Caco-2 (cell line): ENCODE measurements around the gene NINJ2. TPM values are rescaled to one million over a fixed set of nuclear protein-coding genes. Genes with fewer than 3 reads are reported as not detected.
"Not testable (repeated sequence)": the region's sequence is repeated elsewhere in the genome, so short reads cannot be mapped to it uniquely, and the experiment has no call there.

Experiments used
- BruUV-seq: library from RNA; stranded (reverse); fragments of 400-500 nt; replicated peaks from 2 replicates; lab custom pipeline; 2021; lab: Mats Ljungman, UMichigan
- CTCF ChIA-PET: fragments of 300-600 bp; sonication (Branson Sonifier 250); formaldehyde crosslinking; loops from one replicate; lab custom pipeline; 2022; ENCODE audit warnings: antibody characterized with exemption; lab: Charles Lee
- POLR2A ChIA-PET: fragments of 300-600 bp; sonication (Branson Sonifier 250); formaldehyde crosslinking; loops from one replicate; lab custom pipeline; 2022; ENCODE audit warnings: antibody characterized with exemption; lab: Charles Lee
- DNase-seq, 2 experiments: peaks; one replicate each; pipeline versions ENCODE4 v3.0.0 to v3.0.0-alpha.2; 2020 to 2022
- H3K27me3 ChIP-seq: replicated peaks from 2 replicates; pipeline ENCODE4 v1.6.0; 2011; ENCODE audit warnings: low read length; ENCODE audit not compliant: control insufficient read depth, insufficient read depth
- H3K36me3 ChIP-seq: 2 replicates; pipeline ENCODE4 v1.5.1; 2011; ENCODE audit warnings: low read length; ENCODE audit not compliant: control insufficient read depth, insufficient read depth
- H3K4me1 ChIP-seq: fragments of 250-450 bp; sonication (Bioruptor Pico); 2 replicates; pipeline ENCODE4 v1.5.1; 2020; ENCODE audit warnings: mild to moderate bottlenecking
- H3K4me3 ChIP-seq: 2 replicates; pipeline ENCODE4 v1.5.1; 2011; ENCODE audit warnings: low read depth, mild to moderate bottlenecking, control low read depth, low read length
- H3K9me3 ChIP-seq: fragments of 250-450 bp; sonication (Bioruptor Pico); 2 replicates; pipeline ENCODE4 v1.5.1; 2020; ENCODE audit warnings: mild to moderate bottlenecking, moderate library complexity
- H3K27ac Mint-ChIP-seq: one replicate; pipeline ENCODE4 v1.8.0; 2022; ENCODE audit warnings: mixed read lengths; ENCODE audit not compliant: unreplicated experiment
- H3K27me3 Mint-ChIP-seq: one replicate; pipeline ENCODE4 v1.8.0; 2022; ENCODE audit warnings: mixed read lengths; ENCODE audit not compliant: insufficient read depth, unreplicated experiment
- H3K36me3 Mint-ChIP-seq: one replicate; pipeline ENCODE4 v1.8.0; 2022; ENCODE audit warnings: mild to moderate bottlenecking, mixed read lengths; ENCODE audit not compliant: insufficient read depth, unreplicated experiment
- H3K4me1 Mint-ChIP-seq: one replicate; pipeline ENCODE4 v1.8.0; 2022; ENCODE audit warnings: low read depth, mixed read lengths; ENCODE audit not compliant: unreplicated experiment
- H3K4me3 Mint-ChIP-seq: one replicate; pipeline ENCODE4 v1.8.0; 2022; ENCODE audit warnings: mild to moderate bottlenecking, moderate library complexity, mixed read lengths; ENCODE audit not compliant: unreplicated experiment
- H3K9me3 Mint-ChIP-seq: one replicate; pipeline ENCODE4 v1.8.0; 2022; ENCODE audit warnings: mixed read lengths; ENCODE audit not compliant: unreplicated experiment
- intact Hi-C: fragments of 100-400 bp; cut with micrococcal nuclease; formaldehyde crosslinking; loops from one replicate; pipeline ENCODE4 v1.10.0; 2022; ENCODE audit not compliant: unreplicated experiment
- total RNA-seq: library from RNA; stranded (reverse); gene quantifications from 2 replicates; pipeline ENCODE4 v1.2.3, GENCODE V29; 2022
- TF ChIP-seq, protein P1 (sequence below), 2 experiments: fragments of 200-600 bp in 1 of 2; IDR thresholded peaks; 1 replicate in 1 of 2; 2 replicates in 1 of 2; pipeline versions ENCODE4 v1.5.1 to v1.8.0; 2011 to 2022; ENCODE audit warnings: antibody characterized with exemption in 1 of 2, control low read depth in 1 of 2, inconsistent platforms in 1 of 2, low read depth in 1 of 2, low read length in 1 of 2, mild to moderate bottlenecking in 1 of 2, moderate library complexity in 1 of 2; ENCODE audit not compliant: insufficient read depth in 1 of 2, severe bottlenecking in 1 of 2, unreplicated experiment in 1 of 2

The NINJ2 gene
- total RNA-seq, 1 experiment from 2014 or later: 7.0 TPM

DNA sequence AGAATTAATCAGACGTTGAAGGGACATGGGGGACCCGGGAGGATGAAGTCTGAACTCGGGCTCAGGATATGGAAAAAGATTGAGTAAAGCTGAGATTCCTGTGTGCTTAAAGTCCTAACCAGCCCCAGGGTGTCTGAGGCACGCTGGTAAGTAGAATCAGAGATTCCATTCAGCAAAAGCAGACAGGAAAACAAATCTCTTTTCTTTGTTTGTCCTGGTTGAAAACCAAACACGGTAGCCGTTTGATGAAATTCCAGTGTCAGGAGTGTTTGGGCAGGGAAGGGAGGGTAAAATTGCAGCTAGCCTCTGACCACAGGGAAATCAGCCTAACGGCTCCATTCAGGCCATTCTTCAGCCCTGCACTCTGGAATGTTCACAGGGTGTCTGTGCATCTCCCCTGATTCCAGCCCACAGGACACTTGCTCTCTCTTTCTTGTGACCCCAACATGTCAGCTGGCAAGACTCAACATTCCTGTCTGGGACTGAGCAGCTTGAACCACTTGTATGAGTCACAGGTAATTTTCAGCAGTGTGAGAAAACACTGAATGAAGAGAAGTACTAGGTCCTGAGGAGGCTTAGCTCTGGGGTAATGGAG is 31.0 kb downstream of the NINJ2 start:
- Histone ChIP-seq H3K4me3 (no peak overlapping the region), H3K27me3 (no peaks in the 10 kb centered on the region), H3K4me1 (peaks cover 66% of the 10 kb centered on the region), H3K9me3 (no peaks in the 10 kb centered on the region), H3K36me3 (no peaks in the 10 kb centered on the region)
- ChIA-PET POLR2A (interaction anchor here (0.6 to 2.0 kb wide), 5 partner anchors 10 to 119 kb away, joined by 3 to 21 read pairs (median 11); partner anchors contain the start of gene WNK1), CTCF (interaction anchor here (0.7 to 2.5 kb wide), 10 partner anchors 9 to 317 kb away, joined by 4 to 18 read pairs (median 7); partner anchors contain the start of genes RAD52 and WNK1)
- no peaks in the 10 kb centered on the region for H3K9me3 Mint-ChIP-seq
- TF ChIP-seq, protein P1, sequence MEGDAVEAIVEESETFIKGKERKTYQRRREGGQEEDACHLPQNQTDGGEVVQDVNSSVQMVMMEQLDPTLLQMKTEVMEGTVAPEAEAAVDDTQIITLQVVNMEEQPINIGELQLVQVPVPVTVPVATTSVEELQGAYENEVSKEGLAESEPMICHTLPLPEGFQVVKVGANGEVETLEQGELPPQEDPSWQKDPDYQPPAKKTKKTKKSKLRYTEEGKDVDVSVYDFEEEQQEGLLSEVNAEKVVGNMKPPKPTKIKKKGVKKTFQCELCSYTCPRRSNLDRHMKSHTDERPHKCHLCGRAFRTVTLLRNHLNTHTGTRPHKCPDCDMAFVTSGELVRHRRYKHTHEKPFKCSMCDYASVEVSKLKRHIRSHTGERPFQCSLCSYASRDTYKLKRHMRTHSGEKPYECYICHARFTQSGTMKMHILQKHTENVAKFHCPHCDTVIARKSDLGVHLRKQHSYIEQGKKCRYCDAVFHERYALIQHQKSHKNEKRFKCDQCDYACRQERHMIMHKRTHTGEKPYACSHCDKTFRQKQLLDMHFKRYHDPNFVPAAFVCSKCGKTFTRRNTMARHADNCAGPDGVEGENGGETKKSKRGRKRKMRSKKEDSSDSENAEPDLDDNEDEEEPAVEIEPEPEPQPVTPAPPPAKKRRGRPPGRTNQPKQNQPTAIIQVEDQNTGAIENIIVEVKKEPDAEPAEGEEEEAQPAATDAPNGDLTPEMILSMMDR (IDR thresholded peaks at IDR 0.05; ENCODE audit: insufficient read depth in 1 of 2, low read depth in 1 of 2, low read length in 1 of 2, severe bottlenecking in 1 of 2, unreplicated experiment in 1 of 2): no peak
- H3K27me3 Mint-ChIP-seq: no peaks in the 10 kb centered on the region
- peak overlapping the region; percentile 56 for H3K4me3 Mint-ChIP-seq
- H3K36me3 Mint-ChIP-seq: peaks cover 20% of the 10 kb centered on the region
- DNase-seq: peak; percentile 93
- BruUV-seq: no TSS peak
- H3K4me1 Mint-ChIP-seq: peaks cover 55% of the 10 kb centered on the region
- intact Hi-C loops: loop anchor here (1.0 to 2.0 kb wide), 6 partner anchors 11 to 319 kb away; no protein-coding TSS in a partner anchor
- peak overlapping the region; percentile 88 for H3K27ac Mint-ChIP-seq

DNA sequence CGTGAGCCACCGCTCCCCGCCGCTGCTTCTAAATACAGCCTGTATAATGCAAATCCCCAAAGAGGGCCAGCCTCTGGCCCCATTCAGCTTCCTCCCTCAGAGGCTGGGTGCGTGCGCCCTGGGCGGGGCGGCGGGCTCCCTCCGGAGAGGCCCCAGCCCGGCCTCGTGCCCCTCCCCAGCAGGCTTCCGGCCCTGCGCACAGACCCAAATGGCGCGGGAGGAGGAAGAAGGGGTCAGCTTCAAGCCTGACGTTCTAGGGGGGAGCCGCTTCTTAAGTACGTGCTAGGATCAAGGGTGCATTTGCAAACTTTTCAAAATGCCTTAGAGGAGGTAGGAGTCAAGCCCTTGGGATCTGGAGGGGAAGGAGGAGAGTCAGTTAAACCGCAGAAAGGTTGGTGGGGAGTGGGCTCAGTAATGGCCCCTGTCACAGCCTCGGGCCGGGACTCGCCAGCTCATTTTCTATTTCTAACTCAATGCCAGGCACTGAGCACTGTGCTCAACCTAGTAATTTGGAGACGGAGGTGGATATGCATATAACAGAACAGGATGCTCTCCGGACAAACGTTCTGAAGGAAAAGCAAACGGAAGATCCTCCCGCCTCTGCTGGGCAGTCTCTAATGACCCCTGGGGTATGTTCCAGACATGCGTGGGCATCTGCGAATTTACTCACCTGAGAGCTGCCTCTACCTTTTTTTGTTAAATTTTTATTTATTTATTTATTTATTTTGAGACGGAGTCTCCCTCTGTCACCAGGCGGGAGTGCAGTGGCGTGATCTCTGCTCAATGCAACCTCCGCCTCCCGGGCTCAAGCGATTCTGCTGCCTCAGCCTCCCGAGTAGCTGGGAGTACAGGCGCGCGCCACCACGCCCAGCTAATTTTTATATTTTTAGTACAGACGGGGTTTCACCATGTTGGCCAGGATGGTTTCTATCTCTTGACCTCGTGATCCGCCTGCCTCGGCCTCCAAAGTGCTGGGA is 32.3 kb downstream of the NINJ2 start:
- Mint-ChIP-seq H3K27me3 (no peaks in the 10 kb centered on the region), H3K9me3 (no peaks in the 10 kb centered on the region), H3K27ac (peak overlapping the region; percentile 88), H3K4me3 (peak overlapping the region; percentile 56), H3K36me3 (peaks cover 20% of the 10 kb centered on the region), H3K4me1 (peaks cover 57% of the 10 kb centered on the region)
- ChIA-PET CTCF (interaction anchor here (1.1 to 1.9 kb wide), 2 partner anchors 59 to 120 kb away, joined by 5 to 14 read pairs; no protein-coding TSS in a partner anchor), POLR2A (interaction anchor here (1.6 to 2.0 kb wide), 2 partner anchors 12 to 121 kb away, joined by 11 to 21 read pairs; partner anchors contain the start of gene WNK1)
- Histone ChIP-seq H3K27me3 (no peaks in the 10 kb centered on the region), H3K9me3 (no peaks in the 10 kb centered on the region), H3K36me3 (no peaks in the 10 kb centered on the region), H3K4me3 (no peak overlapping the region), H3K4me1 (peaks cover 67% of the 10 kb centered on the region)
- BruUV-seq: no TSS peak
- DNase-seq: no peak
- intact Hi-C loops: no loop called here
- TF ChIP-seq, protein P1 (IDR thresholded peaks at IDR 0.05; ENCODE audit: insufficient read depth in 1 of 2, low read depth in 1 of 2, low read length in 1 of 2, severe bottlenecking in 1 of 2, unreplicated experiment in 1 of 2): no peak

DNA sequence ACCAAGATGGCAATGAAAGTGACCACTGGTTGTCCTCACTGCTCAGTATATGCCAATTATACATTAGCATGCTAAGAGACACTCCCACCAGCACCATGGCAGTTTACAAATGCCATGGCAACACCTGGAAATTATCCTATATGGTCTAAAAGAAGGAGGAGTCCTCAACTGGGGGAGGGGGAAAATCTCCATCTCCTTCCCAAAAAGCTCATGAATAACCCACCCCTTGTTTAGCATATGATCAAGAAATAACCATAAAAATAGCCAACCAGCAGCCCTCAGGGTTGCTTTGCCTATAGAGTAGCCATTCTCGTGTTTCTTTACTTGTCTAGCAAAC is 34.5 kb downstream of the NINJ2 start:
- POLR2A ChIA-PET, H3K27me3 Mint-ChIP-seq, DNase-seq, H3K36me3 ChIP-seq, H3K9me3 Mint-ChIP-seq, H3K4me3 ChIP-seq, H3K27me3 ChIP-seq, BruUV-seq, H3K9me3 ChIP-seq, intact Hi-C loops: not testable (repeated sequence)
- H3K27ac Mint-ChIP-seq: peak overlapping the region; percentile 88
- peak overlapping the region; percentile 13 for H3K4me3 Mint-ChIP-seq
- H3K4me1 ChIP-seq: peaks cover 60% of the 10 kb centered on the region
- H3K4me1 Mint-ChIP-seq: peaks cover 48% of the 10 kb centered on the region
- peaks cover 17% of the 10 kb centered on the region for H3K36me3 Mint-ChIP-seq
- CTCF ChIA-PET: interaction anchor here (2.3 kb wide), 1 partner anchor 53 kb away, joined by 5 read pairs; no protein-coding TSS in a partner anchor
